Measurements from ENCODE around the gene BNIP5.

Gene BNIP5

GRCh38 chr6:36320475-36320874 lies 16.2 kb downstream of the BNIP5 start:
- DNase-seq: no peak

GRCh38 chr6:36319821-36320220 lies 16.9 kb downstream of the BNIP5 start:
- DNase-seq: no peak

GRCh38 chr6:36319436-36319762 lies 17.3 kb downstream of the BNIP5 start:
- no peak for DNase-seq

GRCh38 chr6:36318690-36319435 lies 17.8 kb downstream of the BNIP5 start:
- DNase-seq: peak in 1 of 2 experiments; percentile 11

GRCh38 chr6:36317623-36318022 lies 19.1 kb downstream of the BNIP5 start:
- no peak for DNase-seq

GRCh38 chr6:36315921-36316320 lies 20.8 kb downstream of the BNIP5 start:
- DNase-seq: no peak

GRCh38 chr6:36314221-36315014 lies 22.3 kb downstream of the BNIP5 start:
- DNase-seq: no peak

GRCh38 chr6:36313649-36313936 lies 23.1 kb downstream of the BNIP5 start:
- no peak for DNase-seq

GRCh38 chr6:36312854-36313648 lies 23.6 kb downstream of the BNIP5 start:
- DNase-seq: no peak

- DNase-seq: no peak
Observed at GRCh38 chr6:36309900-36310299, 26.8 kb downstream of the BNIP5 start.

GRCh38 chr6:36309203-36309602 lies 27.5 kb downstream of the BNIP5 start:
- no peak for DNase-seq

- DNase-seq: no peak
Observed at GRCh38 chr6:36308514-36308913, 28.2 kb downstream of the BNIP5 start.

GRCh38 chr6:36306375-36306774 lies 30.3 kb downstream of the BNIP5 start:
- DNase-seq: no peak

GRCh38 chr6:36305885-36306284 lies 30.8 kb downstream of the BNIP5 start:
- DNase-seq: no peak

- DNase-seq: peak; percentile 63 to 86
Observed at GRCh38 chr6:36302227-36302976, 34.3 kb downstream of the BNIP5 start.

- no peak for DNase-seq
Observed at GRCh38 chr6:36301781-36302180, 34.9 kb downstream of the BNIP5 start.

- no peak for DNase-seq
Observed at GRCh38 chr6:36301085-36301658, 35.5 kb downstream of the BNIP5 start.

GRCh38 chr6:36298027-36298426 lies 38.7 kb downstream of the BNIP5 start:
- DNase-seq: no peak

GRCh38 chr6:36297511-36297910 lies 39.2 kb downstream of the BNIP5 start:
- DNase-seq: no peak

- no peak for DNase-seq
Observed at GRCh38 chr6:36297051-36297450, 39.6 kb downstream of the BNIP5 start.

- no peak for DNase-seq
Observed at GRCh38 chr6:36296240-36296639, 40.4 kb downstream of the BNIP5 start.

- DNase-seq: no peak
Observed at GRCh38 chr6:36292170-36292569, 44.5 kb downstream of the BNIP5 start.

All from NCI-H446 (cell line).